HG03097 (cell line): ENCODE measurements around the gene ALX3.
"Not testable (repeated sequence)": the region's sequence is repeated elsewhere in the genome, so short reads cannot be mapped to it uniquely, and the experiment has no call there.

ENCODE experiments used
- ATAC-seq: cut with Tn5 transposase; IDR thresholded peaks from one replicate; pipeline ENCODE4 v1.9.1; 2021; ENCODE audit not compliant: unreplicated experiment, low FRiP score

The ALX3 gene

DNA sequence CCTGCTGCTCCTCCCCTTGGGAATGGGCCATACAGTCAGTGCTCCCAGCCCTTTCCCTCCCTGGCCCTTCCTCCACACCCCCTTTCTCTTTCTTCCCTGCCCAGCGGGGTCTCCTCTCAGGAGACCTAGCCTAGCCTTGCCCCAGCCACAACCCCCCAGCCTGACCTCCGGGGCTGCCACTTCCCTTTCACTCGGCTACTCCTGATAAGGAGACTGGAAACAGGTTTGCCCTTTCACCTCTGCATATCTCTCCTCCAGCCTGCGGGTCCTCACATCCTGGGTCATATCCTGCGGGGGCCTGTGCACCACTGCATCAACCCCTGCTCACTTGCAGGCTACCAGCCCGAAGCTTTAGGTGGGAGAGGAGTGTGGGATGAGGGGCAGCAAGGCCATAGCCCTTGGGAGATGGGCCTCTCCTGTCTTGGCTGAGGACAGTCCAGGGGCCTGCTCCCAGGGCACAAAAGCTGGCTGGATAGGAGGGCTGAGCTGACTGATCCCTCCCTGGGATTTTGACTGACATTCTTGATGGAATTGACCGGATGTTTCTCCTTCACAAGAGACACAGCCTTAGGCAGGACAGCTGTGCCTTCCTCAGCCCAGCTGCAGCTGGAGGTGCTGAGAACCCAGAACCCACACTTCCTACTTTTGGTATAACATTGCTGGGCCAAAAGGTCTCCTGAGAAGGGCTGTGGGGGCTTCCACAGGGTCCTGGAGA, 19.2 kb upstream of the ALX3 start:
- no peak for ATAC-seq

DNA sequence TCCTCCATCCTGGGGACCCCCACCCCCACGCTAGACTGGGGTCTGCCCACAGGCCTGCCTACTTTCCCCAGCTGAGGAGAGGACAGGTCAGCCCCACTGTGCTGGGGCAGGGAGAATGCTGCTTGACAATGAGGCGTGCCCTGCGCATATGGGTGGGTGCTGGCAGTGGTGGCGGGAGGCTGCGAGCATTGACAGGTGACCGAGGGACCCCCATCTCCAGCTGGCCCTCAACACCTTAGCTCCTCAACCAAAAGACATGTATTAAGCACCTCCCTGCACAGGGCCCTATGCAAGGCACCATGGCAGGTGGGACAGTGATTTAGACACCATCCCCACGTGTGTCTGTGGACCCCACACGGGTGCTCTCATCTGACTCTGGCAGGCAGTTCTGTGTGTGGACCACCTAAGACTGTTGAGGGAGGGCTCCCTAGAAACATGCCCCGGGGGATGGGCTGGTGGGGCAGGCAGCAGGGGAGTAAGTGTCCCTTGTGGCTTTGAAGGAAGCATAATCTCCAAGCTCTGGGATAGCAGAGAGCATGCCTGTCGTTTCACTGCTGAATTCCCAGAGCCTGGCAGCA, 18.4 kb upstream of the ALX3 start:
- no peak for ATAC-seq

DNA sequence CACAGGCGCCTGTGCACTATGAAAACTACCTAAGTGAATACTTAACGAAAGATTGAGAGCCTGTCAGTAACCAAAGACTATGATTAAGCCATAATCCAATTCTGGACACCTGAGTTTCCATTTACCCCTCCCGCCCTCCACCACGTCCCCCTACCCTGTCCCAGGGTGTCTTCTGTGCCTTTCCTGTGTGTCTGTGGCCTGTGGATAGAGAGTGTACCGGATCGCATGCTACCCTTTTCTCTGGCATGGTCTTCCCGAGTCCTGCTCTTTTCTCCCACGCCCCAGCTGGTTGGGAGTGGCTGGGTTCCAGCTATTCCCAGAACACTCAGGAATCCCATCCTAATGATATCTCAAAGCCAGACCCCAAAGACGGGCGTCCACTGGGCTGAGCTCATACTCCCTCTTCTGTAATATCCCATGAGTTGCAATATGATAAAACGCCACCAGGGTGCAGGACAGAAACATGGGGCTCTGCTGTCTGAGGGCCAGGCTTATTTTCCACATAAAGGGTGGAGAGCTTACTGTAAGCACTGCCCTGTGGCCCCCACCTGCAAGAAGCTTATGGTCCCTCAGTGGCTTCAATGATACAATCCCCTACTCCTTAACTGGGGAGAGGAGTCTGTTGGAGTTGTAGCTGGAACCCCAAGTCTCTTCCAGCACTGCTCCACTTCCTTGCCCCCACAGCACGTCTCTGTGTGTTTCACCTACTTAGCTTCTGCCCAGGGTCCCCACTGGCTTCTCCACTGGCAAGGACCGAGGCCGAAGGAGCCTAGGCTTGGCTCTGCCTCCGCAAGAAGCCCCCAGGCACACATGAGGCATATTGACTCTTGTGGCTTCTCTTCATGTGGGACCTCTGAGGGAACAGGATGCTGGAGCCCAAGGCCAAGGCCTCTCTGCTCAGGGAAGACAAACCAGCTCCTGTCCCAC, 17.6 kb upstream of the ALX3 start:
- no peak for ATAC-seq

DNA sequence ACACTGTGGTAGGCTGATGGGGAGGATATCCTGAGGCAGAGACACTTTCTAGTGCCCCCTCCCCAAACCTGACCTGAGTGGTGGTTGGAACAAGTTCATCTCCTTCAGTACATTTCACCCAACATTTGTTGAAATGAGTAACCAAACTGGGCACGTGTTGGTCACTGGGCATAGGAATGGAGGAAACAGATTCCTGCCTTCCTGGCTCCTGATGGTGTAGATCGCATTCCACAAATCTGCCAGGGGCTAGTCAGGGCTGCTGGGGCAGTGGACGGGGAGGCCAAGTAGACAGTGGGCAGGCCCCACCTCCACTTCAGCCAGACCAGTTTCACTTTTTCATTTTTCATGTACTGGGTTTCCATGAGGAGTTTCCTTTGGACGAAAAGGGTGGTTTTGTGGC, 16.5 kb upstream of the ALX3 start:
- ATAC-seq, result no peak

DNA sequence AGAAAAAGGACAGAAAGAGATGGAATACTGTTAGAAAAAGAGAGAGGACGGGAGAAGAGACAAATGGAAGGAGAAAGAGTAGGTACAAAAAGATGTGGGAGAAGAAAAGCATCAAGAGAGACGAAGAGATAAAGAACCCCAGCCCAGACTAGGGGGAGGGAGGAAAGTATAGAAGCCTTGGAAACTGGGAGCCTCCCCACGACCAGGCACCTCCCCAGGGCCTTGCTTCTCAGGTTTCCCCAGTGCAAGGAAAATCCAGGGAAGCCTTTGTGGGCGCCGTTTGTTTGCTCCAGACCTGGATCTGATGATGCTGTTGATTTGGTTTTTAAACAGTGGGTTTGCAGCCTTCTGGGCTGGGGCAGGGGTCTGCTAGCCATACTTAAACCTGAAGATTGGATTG, 15.2 kb upstream of the ALX3 start:
- ATAC-seq, result no peak

DNA sequence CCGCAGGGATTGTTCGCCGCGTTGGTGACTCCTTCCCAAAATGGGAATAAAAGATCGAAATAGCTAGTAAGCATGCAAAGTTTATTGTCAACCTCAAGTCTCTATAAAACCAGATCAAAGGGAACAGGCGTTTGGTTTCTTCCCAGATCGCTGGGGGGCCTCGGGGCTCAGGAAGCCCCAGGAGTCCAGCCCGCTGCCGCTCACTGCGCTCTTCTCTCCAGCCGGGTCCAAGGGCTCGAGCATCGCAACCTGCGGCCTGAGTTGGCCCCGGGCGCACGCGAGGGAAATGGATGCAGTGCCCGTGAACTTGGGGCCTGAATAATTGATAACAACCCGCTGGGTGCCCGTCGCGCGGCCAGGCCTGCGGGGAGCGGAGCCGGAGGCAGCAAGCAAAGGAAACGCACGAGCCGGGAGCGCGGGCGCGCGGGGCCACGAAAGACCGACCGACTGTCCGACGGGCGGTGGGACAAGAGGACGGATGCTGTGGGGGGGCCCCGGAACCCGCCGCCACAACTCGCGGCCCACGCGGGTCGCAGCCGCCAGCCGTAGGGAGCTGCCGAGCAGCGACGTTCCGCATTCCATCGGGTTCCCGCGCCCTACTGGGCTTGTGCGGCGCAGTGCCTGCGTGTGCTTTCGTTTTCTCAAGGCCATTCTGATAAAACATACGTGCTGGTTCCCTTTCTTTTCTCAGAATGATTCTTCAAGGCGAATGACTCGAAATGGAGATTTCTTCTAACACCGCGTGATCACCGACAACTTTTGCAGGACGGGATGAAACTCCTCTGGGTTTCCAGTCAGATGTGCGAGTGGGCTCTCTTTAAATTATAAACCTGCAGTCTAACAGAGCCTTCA, 14.0 kb upstream of the ALX3 start:
- ATAC-seq, result no peak

DNA sequence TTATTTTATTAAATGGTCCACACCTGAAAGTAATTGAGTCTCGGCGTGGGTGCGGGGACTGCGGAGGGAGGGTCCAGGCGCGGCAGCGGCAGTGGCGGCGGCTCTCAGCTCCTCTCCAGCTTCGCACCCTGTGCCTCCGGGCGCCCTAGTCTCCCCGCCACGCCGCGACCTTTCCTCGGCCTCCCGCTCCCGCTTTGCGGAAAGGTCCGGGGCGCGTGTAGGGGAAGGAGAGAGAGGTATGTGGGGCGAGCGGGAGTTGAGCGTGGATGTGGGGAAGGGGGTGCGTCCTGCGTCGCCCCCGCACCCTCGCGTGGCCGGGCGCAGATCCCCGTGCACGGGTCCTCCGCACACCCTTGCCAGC, 13.4 kb upstream of the ALX3 start:
- ATAC-seq, result no peak

DNA sequence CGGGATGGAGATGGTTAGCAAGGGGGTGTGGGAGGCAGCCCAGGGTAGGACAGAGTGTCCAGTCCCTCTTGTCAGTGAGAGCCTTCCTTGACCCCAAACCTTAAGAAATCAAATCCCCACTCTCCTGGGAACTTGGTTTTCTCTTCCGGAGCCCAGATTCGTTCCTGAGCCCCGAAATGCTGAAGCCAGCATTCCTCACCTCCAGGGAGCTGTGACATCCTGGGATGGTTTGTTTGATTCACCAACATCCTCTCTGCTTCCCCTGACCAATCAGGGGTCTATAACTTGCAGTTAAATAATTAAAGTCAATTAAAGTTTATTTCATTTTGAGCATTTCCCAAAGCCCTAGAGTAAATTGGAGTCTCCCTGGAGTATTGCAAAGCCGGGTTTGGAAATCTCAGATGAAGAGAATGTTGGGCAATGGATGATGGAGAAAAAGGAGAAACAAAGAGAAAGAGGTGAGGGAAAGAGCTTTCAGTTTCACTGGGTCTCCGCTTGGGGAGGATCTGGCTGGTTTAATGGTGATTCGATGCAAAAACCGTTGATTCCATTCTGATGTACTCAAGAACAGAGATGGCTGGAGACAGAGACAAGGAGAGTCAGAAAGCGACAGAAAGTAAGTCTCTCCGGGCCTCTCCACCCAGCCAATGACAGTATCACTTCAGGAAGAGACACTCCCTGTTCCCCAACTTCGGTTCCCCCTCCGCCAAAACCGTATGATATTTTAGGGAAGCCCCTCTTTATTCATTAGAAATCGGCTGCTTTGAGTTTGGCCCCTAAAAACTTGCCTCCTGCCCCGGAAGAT, 12.8 kb upstream of the ALX3 start:
- no peak for ATAC-seq

DNA sequence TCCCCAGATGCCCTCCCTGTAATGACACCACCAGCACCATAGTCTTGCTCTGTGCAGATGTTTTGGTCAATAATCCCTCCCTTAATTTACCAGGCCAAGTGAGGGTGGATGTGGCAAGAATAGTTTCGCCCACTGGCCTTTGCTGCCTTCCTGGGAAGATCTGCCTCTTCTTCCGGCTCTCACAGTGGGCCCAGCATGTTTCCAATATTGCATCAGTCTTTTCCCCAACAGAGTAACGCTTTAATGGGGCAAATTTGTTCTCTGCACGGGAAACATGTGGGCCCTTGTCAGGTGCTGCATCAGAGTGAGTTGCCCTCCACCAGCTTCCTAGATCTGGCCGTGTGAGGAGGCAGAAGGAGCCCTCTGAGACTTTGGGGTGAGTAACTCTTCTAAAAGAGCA, 12.0 kb upstream of the ALX3 start:
- ATAC-seq, result no peak

DNA sequence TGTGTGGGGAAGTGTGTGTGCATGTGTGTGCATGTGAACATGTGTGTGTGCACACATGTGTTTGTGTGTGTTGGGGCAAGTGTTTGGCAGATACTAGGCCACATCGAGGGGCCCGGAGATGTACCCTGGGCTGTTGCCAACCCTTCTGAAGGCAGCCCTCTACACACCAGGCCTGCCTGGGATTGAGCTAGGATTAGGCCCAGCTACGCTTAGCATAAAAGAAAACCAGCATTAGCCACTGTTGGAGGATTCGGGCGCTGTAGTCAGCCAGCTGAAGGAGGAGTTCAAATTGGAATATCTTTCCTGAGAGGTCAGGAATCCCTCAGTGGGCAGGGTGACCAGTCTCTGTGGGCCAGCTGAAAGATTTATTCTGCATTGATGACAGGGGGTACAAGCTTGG, 10.6 kb upstream of the ALX3 start:
- no peak for ATAC-seq

DNA sequence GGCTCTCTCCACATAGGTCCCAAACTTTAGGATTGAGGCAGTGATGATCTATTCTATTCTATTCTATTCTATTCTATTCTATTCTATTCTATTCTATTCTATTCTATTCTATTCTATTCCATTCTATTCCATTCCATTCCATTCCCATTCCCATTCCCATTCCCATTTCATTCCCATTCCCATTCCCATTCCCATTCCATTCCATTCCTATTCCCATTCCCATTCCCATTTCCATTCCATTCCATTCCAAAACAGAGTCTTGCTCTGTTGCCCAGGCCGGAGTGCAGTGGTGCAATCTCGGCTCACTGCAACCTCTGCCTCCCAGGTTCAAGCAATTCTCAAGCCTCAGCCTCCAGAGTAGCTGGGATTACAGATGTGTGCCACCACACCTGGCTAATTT, 9.5 kb upstream of the ALX3 start:
- not testable (repeated sequence) for ATAC-seq

DNA sequence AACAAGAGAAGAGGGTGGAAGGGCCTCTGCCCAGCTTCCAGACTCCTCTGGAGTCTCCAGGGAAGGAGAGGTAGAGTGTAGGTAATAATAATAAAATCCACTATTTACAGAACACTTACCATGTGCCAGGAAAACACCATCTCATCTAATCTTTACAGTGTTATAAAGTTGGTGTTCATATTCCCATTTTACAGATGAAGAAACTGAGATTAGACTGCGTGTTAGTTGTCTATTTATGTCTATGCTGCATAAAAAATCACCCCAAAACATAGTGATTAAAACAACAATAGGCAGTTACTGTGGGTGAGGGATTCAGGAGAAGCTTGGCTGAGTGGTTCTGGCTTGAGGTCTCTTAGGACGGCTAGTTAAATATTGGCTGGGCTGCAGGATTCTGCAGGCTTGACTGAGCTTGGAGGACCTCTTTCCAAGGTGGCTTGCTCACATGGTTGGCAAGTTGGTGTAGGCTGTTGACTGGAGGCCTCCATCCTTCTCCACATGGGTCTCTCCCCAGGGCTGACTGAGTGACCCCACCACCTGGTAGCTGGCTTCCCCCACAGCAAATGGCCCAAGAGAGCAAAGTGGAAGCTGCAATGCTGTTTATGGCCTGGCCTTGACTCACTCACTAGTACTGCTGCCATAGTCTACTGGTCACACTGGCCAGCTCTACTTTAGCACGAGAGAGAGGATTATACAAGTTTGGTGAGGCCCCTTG, 6.5 kb upstream of the ALX3 start:
- no peak for ATAC-seq

DNA sequence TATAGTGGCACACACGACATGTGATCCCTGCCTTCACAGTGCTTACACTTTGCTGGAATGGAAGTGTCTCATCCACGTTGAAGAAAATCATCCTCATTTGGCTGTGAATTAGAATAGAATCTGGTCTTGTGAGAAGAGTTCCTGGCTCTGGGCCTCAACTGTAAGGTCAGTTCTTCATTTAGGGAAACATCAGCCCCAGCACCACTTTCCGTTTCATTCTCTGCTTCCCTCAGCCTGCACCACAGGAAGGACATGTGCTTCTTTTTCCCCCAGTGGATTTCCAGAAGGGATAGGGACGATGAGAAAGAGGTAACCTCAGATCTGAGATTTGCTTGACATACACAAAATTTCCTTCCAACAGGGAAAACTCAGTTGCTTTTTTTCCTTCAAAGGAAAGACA, 3.7 kb upstream of the ALX3 start:
- no peak for ATAC-seq

DNA sequence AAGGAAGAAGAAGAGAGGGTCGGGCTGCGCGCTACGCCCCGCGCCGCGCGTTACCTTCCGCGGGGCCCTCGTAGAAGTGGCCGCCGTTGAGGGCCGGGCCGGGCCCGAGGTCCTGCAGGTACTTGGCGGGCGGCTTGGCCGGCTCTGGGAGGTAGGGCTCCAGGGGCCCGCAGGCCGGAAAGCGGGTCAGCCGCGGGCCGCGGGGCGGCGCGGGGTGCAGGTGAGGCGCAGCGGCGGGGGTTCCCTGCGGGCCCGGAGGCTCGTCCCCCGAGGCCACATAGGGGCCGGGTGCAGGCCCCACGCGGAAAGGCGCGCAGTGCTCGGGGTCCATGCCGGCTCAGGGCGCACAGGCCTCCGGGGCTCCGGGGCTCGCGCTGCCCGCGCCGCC, 196 bp downstream of the ALX3 start:
- ATAC-seq, result no peak

DNA sequence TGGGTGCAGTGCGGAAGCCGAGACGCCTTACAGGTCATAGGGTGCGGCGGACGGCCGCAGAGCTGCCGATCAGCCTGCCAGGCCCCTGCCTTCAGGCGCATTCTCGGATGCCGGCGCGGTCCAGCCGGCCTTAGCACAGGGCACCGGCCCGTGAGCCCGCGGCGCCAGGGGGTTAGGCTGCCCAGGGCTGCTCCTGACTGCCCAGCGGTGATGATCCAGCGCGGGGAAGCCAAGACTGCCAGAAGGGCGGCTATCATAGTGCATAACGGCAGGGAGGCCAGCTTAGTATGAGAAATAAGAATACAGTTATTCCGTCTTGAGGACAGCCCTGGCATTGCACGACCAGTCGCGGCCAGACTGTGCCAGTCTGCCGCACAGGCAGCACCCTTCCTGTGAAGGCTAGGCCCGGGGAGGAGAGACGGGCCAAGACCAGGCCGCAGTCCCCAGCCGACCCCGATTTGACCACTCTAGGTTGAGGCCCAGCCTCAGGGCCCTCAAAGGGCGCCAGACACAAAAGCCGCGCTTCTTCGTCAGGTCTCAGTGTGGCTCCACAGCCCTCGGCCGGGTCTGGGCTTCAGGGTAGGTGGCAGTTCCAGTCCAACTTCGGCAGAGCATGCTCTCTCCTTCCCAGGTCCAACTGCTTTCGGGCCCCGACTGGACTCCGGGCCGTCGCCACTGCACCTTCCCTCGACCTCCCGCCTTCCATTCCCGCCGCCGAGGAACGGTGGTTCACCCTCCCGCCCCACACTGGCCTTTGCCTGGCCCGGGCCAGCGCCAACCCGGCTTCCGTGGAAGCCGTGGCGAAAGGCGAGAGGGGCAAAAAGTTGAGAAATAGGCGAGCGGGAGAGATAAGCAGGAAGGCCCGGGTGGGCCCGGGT, 829 bp downstream of the ALX3 start:
- ATAC-seq, result no peak

DNA sequence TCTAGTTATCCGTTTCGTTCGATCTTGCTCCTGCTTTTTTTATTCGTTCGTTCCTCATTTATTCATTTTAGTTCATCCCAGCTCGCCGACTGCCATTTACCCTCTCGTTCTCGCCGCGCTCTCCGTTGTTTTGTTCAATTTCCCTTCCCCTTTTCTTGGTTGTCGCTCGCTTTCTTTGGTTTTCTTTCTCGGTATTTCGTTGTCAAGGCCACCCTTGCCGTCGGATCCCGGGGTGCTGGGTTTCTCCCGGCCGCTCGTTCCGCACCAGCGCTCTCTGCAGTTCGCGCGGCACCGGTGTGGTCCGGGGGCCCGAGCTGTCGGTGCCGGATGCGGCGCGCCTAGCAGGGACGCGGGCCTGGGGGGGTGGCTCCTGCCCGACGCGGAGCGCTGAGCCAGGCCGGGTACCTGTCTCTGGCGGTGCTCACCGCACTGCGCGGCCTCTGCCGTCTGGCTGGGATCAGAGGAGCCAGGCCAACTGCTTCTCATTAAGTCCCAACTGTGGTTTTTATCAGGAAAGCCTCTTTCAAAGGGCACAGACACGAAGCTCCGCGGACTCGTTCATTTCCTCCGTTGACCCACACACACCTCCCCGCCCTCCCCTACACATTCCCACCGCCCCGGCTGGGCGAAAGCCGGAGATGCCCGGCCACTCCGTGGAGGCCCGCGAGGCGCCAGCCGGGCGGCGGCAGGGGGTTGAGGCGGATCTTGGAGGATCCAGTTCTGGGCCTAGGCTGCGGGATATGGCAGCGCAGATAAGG, 1.6 kb downstream of the ALX3 start:
- no peak for ATAC-seq

DNA sequence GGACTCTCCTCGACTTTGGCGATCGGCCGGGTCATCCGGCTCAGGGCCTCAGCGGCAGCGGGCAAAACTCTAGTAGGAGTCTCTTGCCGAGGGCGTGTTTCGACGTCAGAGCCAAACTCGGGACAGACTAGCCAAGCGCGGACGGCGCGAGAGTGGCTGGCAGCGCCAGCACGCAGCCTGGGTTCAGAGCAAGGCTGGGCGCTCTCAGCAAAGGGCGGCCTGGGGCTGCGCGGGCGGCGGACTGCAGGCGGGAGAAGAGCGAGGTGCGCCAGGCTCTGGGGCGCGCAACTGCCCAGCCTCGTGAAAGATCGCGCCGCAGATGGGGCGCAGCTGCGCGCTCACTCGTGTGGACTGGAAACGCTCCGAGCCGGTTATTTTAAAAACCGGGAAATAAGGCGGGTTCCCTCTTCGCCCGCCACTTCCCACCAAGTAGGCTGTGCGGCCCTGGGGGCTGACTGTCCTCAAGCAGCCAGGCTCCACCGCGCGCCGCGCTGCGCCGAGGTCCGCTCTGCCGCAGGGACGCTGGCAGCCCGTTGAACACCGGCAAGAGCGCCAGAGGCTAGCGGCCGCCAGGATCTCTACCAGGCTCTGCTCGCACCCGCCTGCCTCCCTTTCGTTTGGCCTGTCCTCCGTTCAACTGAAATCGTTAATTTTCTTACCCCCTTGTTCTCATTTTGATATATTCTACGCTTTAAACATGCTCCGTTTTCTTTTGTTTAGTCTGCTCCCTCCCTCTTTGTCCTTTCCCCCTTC, 2.4 kb downstream of the ALX3 start:
- no peak for ATAC-seq
